GM15510 (cell line): ENCODE results near the gene AGO4.

Source experiments
- POLR2A ChIP-seq: IDR thresholded peaks from 3 replicates; pipeline ENCODE4 v1.6.1; 2011; ENCODE audit warnings: borderline replicate concordance; ENCODE audit not compliant: insufficient read length; ENCODE audit errors: extremely low read depth

Gene AGO4

GRCh38 chr1:35883635-35884101 lies 75.9 kb downstream of the AGO4 start:
- TF ChIP-seq POLR2A, result no peak

- TF ChIP-seq POLR2A, result no peak
Observed at GRCh38 chr1:35884934-35885333, 77.1 kb downstream of the AGO4 start.

- no peak for TF ChIP-seq POLR2A
Observed at GRCh38 chr1:35885961-35886558, 78.2 kb downstream of the AGO4 start.

- TF ChIP-seq POLR2A, result no peak
Observed at GRCh38 chr1:35886577-35887431, 79.0 kb downstream of the AGO4 start.

GRCh38 chr1:35887508-35887907 lies 79.7 kb downstream of the AGO4 start:
- no peak for TF ChIP-seq POLR2A

- TF ChIP-seq POLR2A, result no peak
Observed at GRCh38 chr1:35888255-35888654, 80.4 kb downstream of the AGO4 start.

GRCh38 chr1:35893051-35893879 lies 85.4 kb downstream of the AGO4 start:
- TF ChIP-seq POLR2A, result no peak

GRCh38 chr1:35894183-35894582 lies 86.4 kb downstream of the AGO4 start:
- no peak for TF ChIP-seq POLR2A

- TF ChIP-seq POLR2A, result no peak
Observed at GRCh38 chr1:35894656-35895055, 86.8 kb downstream of the AGO4 start.

- TF ChIP-seq POLR2A, result no peak
Observed at GRCh38 chr1:35899941-35900340, 92.1 kb downstream of the AGO4 start.

- TF ChIP-seq POLR2A, result no peak
Observed at GRCh38 chr1:35901235-35901634, 93.4 kb downstream of the AGO4 start.

GRCh38 chr1:35902671-35903070 lies 94.9 kb downstream of the AGO4 start:
- no peak for TF ChIP-seq POLR2A
